CD4-positive, alpha-beta T cell (primary cell): ENCODE measurements around the gene HEATR9. TPM values are rescaled to one million over a fixed set of nuclear protein-coding genes. Genes with fewer than 3 reads are reported as not detected.

Experiments
- ATAC-seq: fragments of 200-7000 bp; cut with Tn5 transposase; one replicate; pipeline ENCODE4 v1.10.0; 2022; ENCODE audit warnings: mild to moderate bottlenecking; ENCODE audit not compliant: poor library complexity
- CTCF ChIA-PET: fragments of 350-600 bp; sonication (Branson Sonifier 250); formaldehyde crosslinking; loops from one replicate; lab custom pipeline; 2021; ENCODE audit warnings: antibody characterized with exemption, inconsistent platforms; lab: Charles Lee
- POLR2A ChIA-PET: fragments of 350-600 bp; sonication (Branson Sonifier 250); formaldehyde crosslinking; loops from one replicate; lab custom pipeline; 2021; ENCODE audit warnings: antibody characterized with exemption, inconsistent platforms; lab: Charles Lee
- DNase-seq, 14 experiments: peaks; one replicate each; pipeline ENCODE4 v3.0.0-alpha.2; 2013 to 2020; ENCODE audit warnings: mixed read lengths in 2 of 14
- H3K27ac ChIP-seq, 2 donors: one replicate each; pipeline versions ENCODE4 v1.5.1 to v1.7.0; 2013; ENCODE audit warnings: low read length in 2 of 2, low read depth in 1 of 2, mild to moderate bottlenecking in 1 of 2
- H3K27me3 ChIP-seq, 2 experiments: 1 replicate in 1 of 2; 2 replicates in 1 of 2; pipeline versions ENCODE4 v1.6.1 to v1.7.0; 2013; ENCODE audit warnings: low read length in 2 of 2, control low read depth in 1 of 2, mild to moderate bottlenecking in 1 of 2, moderate library complexity in 1 of 2; ENCODE audit not compliant: insufficient read depth in 2 of 2, control insufficient read depth in 1 of 2
- H3K36me3 ChIP-seq: one replicate; pipeline ENCODE4 v1.6.1; 2013; ENCODE audit warnings: low read length, control low read depth; ENCODE audit not compliant: insufficient read depth
- H3K4me1 ChIP-seq: one replicate; pipeline ENCODE4 v1.6.1; 2013; ENCODE audit warnings: low read length, control low read depth; ENCODE audit not compliant: insufficient read depth
- H3K4me3 ChIP-seq: one replicate; pipeline ENCODE4 v1.5.1; 2013; ENCODE audit warnings: mild to moderate bottlenecking, low read length, moderate library complexity
- H3K9me3 ChIP-seq, 2 experiments: 1 replicate in 1 of 2; 2 replicates in 1 of 2; pipeline versions ENCODE4 v1.6.1 to v1.7.0; 2013; ENCODE audit warnings: low read length in 2 of 2, mild to moderate bottlenecking in 2 of 2, control low read depth in 1 of 2, moderate library complexity in 1 of 2; ENCODE audit not compliant: control insufficient read depth in 1 of 2, insufficient read depth in 1 of 2
- H3K27ac Mint-ChIP-seq: one replicate; pipeline ENCODE4 v1.8.0; 2020; ENCODE audit warnings: mixed read lengths
- H3K27me3 Mint-ChIP-seq: one replicate; pipeline ENCODE4 v1.8.0; 2021; ENCODE audit warnings: mixed read lengths
- H3K36me3 Mint-ChIP-seq: one replicate; pipeline ENCODE4 v1.8.0; 2021; ENCODE audit warnings: low read depth, mixed read lengths
- H3K4me1 Mint-ChIP-seq: one replicate; pipeline ENCODE4 v1.8.0; 2021; ENCODE audit warnings: low read depth, mixed read lengths
- H3K4me3 Mint-ChIP-seq: one replicate; pipeline ENCODE4 v1.8.0; 2020; ENCODE audit warnings: mild to moderate bottlenecking, mixed read lengths
- H3K9me3 Mint-ChIP-seq: one replicate; pipeline ENCODE4 v1.8.0; 2020; ENCODE audit warnings: mixed read lengths
- intact Hi-C, 2 experiments: fragments of 100-400 bp; cut with DNase I in 1 of 2; cut with micrococcal nuclease in 1 of 2; formaldehyde crosslinking; loops; one replicate each; pipeline versions ENCODE4 v1.15.1 to v1.9.0; 2023 to 2025; cut with DNase I, micrococcal nuclease
- total RNA-seq, 174 experiments: library from RNA in 2 of 174; stranded (reverse) in 2 of 174; gene quantifications; one replicate each; pipeline ENCODE4 v1.2.3 and lab custom pipeline; 2021 to 2026
- TF ChIP-seq, protein P1 (sequence below): fragments of 200-600 bp; IDR thresholded peaks from one replicate; pipeline ENCODE4 v1.8.0; 2022; ENCODE audit warnings: antibody characterized with exemption, mild to moderate bottlenecking

HEATR9 gene
- total RNA-seq, 2 experiments from 2014 or later = 0.47 to 0.61 TPM

DNA sequence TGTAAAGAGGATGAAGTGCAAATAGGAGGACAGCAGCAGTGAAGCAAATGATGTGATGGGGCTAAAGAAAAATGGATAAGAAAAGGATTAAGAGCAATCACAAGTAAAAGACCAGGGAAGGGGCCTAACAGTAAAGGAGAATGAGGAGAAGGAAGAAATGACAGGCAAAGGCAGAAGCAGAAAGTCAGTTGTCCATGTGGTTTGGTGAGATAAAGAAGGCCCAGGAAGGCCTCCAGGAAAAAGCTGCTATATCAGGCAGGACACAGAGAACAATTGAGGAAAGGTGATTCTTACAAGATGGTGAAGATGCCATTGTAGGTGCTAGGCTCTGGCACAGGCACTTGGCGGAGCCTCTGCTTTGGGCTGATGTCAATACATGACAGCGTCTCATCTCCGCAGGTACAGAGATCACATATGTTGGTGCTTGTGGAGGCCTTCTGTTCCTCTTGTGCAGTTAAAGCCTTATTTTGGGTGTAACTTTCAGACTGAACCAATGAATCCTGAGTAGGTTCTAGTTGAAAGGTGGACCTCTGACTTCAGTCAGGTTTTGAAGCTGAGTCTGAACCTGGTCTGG, 43.7 kb upstream of the HEATR9 start:
- H3K36me3 ChIP-seq = no peaks in the 10 kb centered on the region
- TF ChIP-seq, protein P1, sequence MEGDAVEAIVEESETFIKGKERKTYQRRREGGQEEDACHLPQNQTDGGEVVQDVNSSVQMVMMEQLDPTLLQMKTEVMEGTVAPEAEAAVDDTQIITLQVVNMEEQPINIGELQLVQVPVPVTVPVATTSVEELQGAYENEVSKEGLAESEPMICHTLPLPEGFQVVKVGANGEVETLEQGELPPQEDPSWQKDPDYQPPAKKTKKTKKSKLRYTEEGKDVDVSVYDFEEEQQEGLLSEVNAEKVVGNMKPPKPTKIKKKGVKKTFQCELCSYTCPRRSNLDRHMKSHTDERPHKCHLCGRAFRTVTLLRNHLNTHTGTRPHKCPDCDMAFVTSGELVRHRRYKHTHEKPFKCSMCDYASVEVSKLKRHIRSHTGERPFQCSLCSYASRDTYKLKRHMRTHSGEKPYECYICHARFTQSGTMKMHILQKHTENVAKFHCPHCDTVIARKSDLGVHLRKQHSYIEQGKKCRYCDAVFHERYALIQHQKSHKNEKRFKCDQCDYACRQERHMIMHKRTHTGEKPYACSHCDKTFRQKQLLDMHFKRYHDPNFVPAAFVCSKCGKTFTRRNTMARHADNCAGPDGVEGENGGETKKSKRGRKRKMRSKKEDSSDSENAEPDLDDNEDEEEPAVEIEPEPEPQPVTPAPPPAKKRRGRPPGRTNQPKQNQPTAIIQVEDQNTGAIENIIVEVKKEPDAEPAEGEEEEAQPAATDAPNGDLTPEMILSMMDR = no peak
- H3K27ac ChIP-seq = no peak overlapping the region
- POLR2A ChIA-PET = no interaction called here
- no peak overlapping the region for H3K4me3 ChIP-seq
- DNase-seq (no peak), ATAC-seq (no peak)
- no peaks in the 10 kb centered on the region for H3K27me3 ChIP-seq
- CTCF ChIA-PET = interaction anchor here (1.3 kb wide), 1 partner anchor 11 kb away, joined by 3 read pairs; no protein-coding TSS in a partner anchor
- intact Hi-C loops = no loop called here
- no peaks in the 10 kb centered on the region for H3K9me3 Mint-ChIP-seq
- no peaks in the 10 kb centered on the region for H3K27me3 Mint-ChIP-seq
- H3K4me3 Mint-ChIP-seq = no peak overlapping the region
- H3K27ac Mint-ChIP-seq = no peak overlapping the region
- H3K4me1 Mint-ChIP-seq = no peaks in the 10 kb centered on the region
- peaks cover 19% of the 10 kb centered on the region for H3K4me1 ChIP-seq
- no peaks in the 10 kb centered on the region for H3K9me3 ChIP-seq
- H3K36me3 Mint-ChIP-seq = no peaks in the 10 kb centered on the region

DNA sequence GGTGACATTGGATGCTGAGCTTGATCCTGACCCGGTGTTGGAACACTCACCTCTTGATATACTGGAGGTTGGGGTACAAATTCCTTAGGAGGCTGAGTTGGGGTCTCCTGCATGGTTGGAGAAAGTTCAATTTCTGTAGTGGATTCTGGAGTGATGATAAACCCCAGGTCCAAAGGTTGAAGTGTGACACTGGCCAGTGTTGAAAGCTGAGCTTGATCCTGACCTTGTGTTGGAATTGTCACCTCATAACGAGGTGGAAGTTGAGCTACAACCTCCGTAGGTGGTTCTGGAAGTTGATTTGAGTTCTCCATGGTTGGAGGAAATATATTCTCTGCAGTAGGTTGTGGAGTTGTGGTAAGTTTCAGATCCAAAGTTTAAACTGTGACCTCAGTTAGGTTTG, 40.7 kb upstream of the HEATR9 start:
- Histone ChIP-seq H3K27ac (no peak overlapping the region), H3K36me3 (no peaks in the 10 kb centered on the region), H3K4me1 (peaks cover 28% of the 10 kb centered on the region), H3K27me3 (no peaks in the 10 kb centered on the region), H3K4me3 (no peak overlapping the region), H3K9me3 (no peaks in the 10 kb centered on the region)
- intact Hi-C loops = no loop called here
- H3K9me3 Mint-ChIP-seq = no peaks in the 10 kb centered on the region
- no peaks in the 10 kb centered on the region for H3K27me3 Mint-ChIP-seq
- CTCF ChIA-PET = no interaction called here
- TF ChIP-seq, protein P1 = no peak
- H3K4me1 Mint-ChIP-seq = no peaks in the 10 kb centered on the region
- H3K4me3 Mint-ChIP-seq = no peak overlapping the region
- POLR2A ChIA-PET = no interaction called here
- DNase-seq = no peak
- H3K27ac Mint-ChIP-seq = no peak overlapping the region
- no peak for ATAC-seq
- H3K36me3 Mint-ChIP-seq = no peaks in the 10 kb centered on the region

- H3K4me3 Mint-ChIP-seq = no peak overlapping the region
- CTCF ChIA-PET = no interaction called here
- POLR2A ChIA-PET = interaction anchor here (0.9 to 1.6 kb wide), 2 partner anchors 37 to 58 kb away, joined by 3 read pairs; no protein-coding TSS in a partner anchor
Observed at GRCh38 chr17:35907691-35908090, 39.0 kb upstream of the HEATR9 start.

More at GRCh38 chr17:35907691-35908090, 39.0 kb upstream of the HEATR9 start:
- Histone ChIP-seq H3K4me1 (peaks cover 12% of the 10 kb centered on the region), H3K27ac (no peak overlapping the region), H3K9me3 (no peaks in the 10 kb centered on the region), H3K4me3 (no peak overlapping the region), H3K27me3 (no peaks in the 10 kb centered on the region), H3K36me3 (no peaks in the 10 kb centered on the region)
- TF ChIP-seq, protein P1 = no peak
- DNase-seq = no peak
- Mint-ChIP-seq H3K4me1 (no peaks in the 10 kb centered on the region), H3K27me3 (no peaks in the 10 kb centered on the region), H3K36me3 (no peaks in the 10 kb centered on the region), H3K27ac (no peak overlapping the region), H3K9me3 (no peaks in the 10 kb centered on the region)
- intact Hi-C loops = no loop called here
- ATAC-seq = no peak
